Activated T-helper 2 cell treated with anti-CD3 and anti-CD28 coated beads, Interferon-gamma antibody, Interleukin-2, Interleukin-4, amounts not matched to agents 10 μg/mL and 5 μg/mL and 100 μg/mL, durations not matched to agents 14 hours and 24 hours and 36 hours (primary cell): Measurements from ENCODE around the gene CA7. TPM values are rescaled to one million over a fixed set of nuclear protein-coding genes. Genes with fewer than 3 reads are reported as not detected.
A peak's percentile ranks its signal among the peaks of the same experiment; 100 is the strongest.

Source experiments
- DNase-seq: peaks from one replicate; pipeline ENCODE4 v3.0.0; 2021; ENCODE audit warnings: low spot score
- H3K27ac Mint-ChIP-seq: one replicate; pipeline ENCODE4 v1.8.0; 2021; ENCODE audit warnings: mixed read lengths
- H3K27me3 Mint-ChIP-seq: one replicate; pipeline ENCODE4 v1.8.0; 2021; ENCODE audit warnings: low read depth, mixed read lengths
- H3K36me3 Mint-ChIP-seq: one replicate; pipeline ENCODE4 v1.8.0; 2021; ENCODE audit warnings: low read depth, mixed read lengths
- H3K4me1 Mint-ChIP-seq: one replicate; pipeline ENCODE4 v1.8.0; 2021; ENCODE audit warnings: low read depth, mixed read lengths
- H3K4me3 Mint-ChIP-seq: one replicate; pipeline ENCODE4 v1.8.0; 2021; ENCODE audit warnings: low read depth, mild to moderate bottlenecking, moderate library complexity, mixed read lengths
- H3K9me3 Mint-ChIP-seq: one replicate; pipeline ENCODE4 v1.8.0; 2021; ENCODE audit warnings: mixed read lengths
- intact Hi-C: fragments of 100-400 bp; cut with micrococcal nuclease; formaldehyde crosslinking; loops from one replicate; pipeline ENCODE4 v1.15.1; 2023
- total RNA-seq: library from RNA; stranded (reverse); gene quantifications from 2 replicates; pipeline ENCODE4 v1.2.3, GENCODE V29; 2022

Gene CA7
- total RNA-seq, 1 donor from 2014 or later: 0.59 TPM

DNA sequence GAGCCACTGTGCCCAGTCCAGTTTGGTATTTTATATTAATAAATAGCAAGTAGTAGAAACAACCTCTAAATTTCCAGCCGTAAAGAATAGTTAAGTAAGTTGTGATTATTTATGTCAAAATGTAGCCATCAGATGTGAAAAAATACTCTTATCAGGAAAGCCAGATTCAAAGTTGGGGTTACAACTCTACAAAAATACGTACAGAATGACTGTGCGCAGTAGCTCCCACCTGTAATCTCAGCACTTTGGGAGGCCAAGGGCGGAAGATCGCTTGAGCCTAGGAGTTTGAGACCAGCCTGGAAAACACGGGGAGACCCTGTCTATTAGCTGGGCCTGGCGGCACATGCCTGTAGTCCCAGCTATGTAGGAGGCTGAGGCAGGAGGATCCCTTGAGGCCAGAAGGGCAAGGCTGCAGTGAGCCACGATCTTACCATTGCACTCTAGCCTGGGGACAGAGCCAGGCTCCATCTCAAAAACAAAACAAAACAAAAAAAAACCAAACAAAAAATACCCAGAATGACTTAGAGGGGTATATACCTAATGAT is 37.8 kb downstream of the CA7 start:
- H3K27ac Mint-ChIP-seq: no peak overlapping the region
- H3K9me3 Mint-ChIP-seq: no peaks in the 10 kb centered on the region
- H3K4me1 Mint-ChIP-seq: peaks cover 42% of the 10 kb centered on the region
- H3K36me3 Mint-ChIP-seq: peaks cover 30% of the 10 kb centered on the region
- H3K4me3 Mint-ChIP-seq: peak overlapping the region; percentile 98
- no peaks in the 10 kb centered on the region for H3K27me3 Mint-ChIP-seq
- intact Hi-C loops: loop anchor here (5.0 kb wide), 1 partner anchor 45 kb away; the partner anchor contains the start of gene RRAD
- DNase-seq: no peak

DNA sequence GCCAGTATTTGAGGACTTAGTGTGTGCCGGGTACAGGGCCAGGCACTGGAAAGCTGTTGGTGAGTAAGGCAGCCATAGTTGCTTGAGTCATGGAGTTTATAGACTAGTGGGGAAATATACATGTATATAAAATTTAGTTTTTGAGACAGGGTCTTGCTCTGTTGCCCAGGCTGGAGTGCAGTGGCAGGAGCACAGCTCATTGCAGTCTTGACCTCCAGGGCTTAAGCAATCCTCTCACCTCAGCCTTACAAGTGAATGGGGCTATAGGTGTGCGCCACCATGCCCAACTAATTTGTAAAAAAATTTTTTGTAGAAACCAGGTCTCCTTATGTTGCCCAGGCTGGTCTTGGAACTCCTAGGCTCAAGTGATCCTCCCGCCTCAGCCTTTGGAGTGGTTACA is 38.5 kb downstream of the CA7 start:
- Mint-ChIP-seq H3K4me1 (peaks cover 43% of the 10 kb centered on the region), H3K36me3 (peaks cover 35% of the 10 kb centered on the region)

DNA sequence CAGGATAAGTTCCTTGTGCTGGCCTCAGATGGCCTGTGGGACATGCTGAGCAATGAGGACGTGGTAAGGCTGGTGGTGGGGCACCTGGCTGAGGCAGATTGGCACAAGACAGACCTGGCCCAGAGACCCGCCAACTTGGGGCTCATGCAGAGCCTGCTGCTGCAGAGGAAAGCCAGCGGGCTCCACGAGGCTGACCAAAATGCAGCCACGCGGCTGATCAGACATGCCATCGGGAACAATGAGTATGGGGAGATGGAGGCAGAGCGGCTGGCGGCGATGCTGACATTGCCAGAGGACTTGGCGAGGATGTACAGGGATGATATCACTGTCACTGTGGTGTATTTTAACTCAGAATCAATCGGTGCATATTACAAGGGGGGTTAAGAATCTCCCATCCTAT is 41.3 kb downstream of the CA7 start:
- no peaks in the 10 kb centered on the region for H3K9me3 Mint-ChIP-seq
- H3K4me3 Mint-ChIP-seq: no peak overlapping the region
- no peak overlapping the region for H3K27ac Mint-ChIP-seq
- peaks cover 32% of the 10 kb centered on the region for H3K4me1 Mint-ChIP-seq
- H3K27me3 Mint-ChIP-seq: no peaks in the 10 kb centered on the region
- no peak for DNase-seq
- intact Hi-C loops: no loop called here
- peaks cover 49% of the 10 kb centered on the region for H3K36me3 Mint-ChIP-seq

More for the DNA sequence above, 38.5 kb downstream of the CA7 start:
- Mint-ChIP-seq H3K9me3 (no peaks in the 10 kb centered on the region), H3K27ac (no peak overlapping the region), H3K27me3 (no peaks in the 10 kb centered on the region), H3K4me3 (no peak overlapping the region)
- no peak for DNase-seq
- intact Hi-C loops: loop anchor here (5.0 kb wide), 1 partner anchor 45 kb away; the partner anchor contains the start of gene RRAD

DNA sequence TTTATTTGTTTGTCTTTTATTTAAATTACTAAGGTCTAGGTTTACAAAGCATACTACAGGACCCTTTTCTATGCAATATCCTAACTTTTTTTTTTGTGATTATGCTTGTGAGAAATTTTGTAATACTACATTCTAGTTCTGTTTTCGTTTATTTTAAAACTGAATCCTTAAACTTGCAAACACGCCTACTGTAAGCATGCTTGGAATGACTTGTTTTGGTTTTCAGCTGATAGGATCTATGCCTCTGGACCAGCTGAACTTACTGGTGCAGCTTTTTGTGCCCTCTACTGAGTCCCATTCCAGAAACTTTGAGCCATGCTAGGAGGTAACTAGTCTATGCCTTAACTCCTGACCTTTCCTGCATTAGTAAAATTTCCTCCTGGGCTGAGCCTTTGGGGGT is 42.1 kb downstream of the CA7 start:
- H3K9me3 Mint-ChIP-seq: no peaks in the 10 kb centered on the region
- no peak for DNase-seq
- intact Hi-C loops: no loop called here
- no peak overlapping the region for H3K4me3 Mint-ChIP-seq
- H3K36me3 Mint-ChIP-seq: peaks cover 52% of the 10 kb centered on the region
- no peaks in the 10 kb centered on the region for H3K27me3 Mint-ChIP-seq
- no peak overlapping the region for H3K27ac Mint-ChIP-seq
- peaks cover 32% of the 10 kb centered on the region for H3K4me1 Mint-ChIP-seq

DNA sequence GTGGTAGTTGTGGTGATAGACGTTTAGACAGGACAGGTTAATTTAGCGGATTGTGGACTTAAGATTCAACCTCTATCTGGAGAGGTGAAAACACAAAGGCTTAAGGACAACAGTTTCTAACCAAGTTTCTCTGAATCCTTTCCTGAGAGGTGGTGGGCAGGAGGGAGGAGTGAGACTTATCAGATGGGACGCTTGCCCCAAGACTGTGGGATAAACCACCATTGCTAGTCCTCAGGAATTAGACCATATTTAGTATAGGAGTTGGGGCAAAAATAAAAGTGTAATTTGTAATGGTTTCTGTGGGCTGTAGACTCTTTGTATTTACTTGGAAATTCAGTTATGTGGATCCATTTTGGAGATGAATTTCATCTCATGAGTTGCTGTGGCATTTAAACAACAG is 42.7 kb downstream of the CA7 start:
- no peak for DNase-seq
- peaks cover 54% of the 10 kb centered on the region for H3K36me3 Mint-ChIP-seq
- H3K4me3 Mint-ChIP-seq: no peak overlapping the region
- H3K27me3 Mint-ChIP-seq: no peaks in the 10 kb centered on the region
- no peak overlapping the region for H3K27ac Mint-ChIP-seq
- intact Hi-C loops: no loop called here
- no peaks in the 10 kb centered on the region for H3K9me3 Mint-ChIP-seq
- H3K4me1 Mint-ChIP-seq: peaks cover 31% of the 10 kb centered on the region

DNA sequence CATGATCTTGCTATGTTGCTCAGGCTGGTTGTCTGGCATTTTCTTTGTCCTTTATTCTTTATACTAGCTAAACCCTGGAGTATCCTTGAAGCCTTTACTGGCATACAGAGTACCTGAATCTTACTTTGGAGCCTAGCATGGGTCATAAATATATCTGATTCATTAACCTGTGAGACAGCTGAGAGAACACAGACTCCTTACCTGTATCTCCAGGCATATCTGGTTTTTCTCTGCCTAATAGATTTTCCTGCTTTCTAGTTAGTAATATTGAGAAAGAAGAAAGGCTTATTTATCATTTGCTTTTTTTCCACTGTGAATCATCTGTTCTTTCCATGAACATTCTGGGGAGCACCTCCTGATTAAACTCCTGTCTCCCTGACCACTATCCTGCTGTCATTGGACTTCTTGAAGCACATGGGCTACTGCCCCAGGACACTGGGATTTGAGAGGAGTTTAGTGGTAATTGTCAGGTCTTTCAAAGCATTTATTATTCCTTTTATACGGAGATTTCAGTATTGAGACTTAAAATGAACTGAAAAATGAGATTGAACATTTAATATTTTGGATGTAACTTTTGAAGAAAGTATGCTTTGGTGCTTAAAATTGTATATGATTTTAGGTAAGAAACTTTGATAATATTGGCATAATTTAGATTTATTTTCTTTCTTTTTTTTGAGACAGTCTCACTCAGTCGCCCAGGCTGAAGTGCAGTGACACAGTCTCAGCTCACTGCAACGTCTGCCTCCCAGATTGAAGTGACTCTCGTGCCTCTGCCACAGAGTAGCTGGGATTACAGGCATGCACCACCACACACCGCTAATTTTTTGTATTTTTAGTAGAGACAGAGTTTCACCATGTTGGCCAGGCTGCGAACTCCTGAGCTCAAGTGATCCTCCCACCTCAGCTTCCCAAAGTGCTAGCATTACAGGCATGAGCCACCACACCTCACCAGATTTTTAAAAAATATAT is 44.7 kb downstream of the CA7 start:
- no peak overlapping the region for H3K27ac Mint-ChIP-seq
- no peak for DNase-seq
- H3K27me3 Mint-ChIP-seq: no peaks in the 10 kb centered on the region
- H3K9me3 Mint-ChIP-seq: no peaks in the 10 kb centered on the region
- peaks cover 62% of the 10 kb centered on the region for H3K36me3 Mint-ChIP-seq
- no peak overlapping the region for H3K4me3 Mint-ChIP-seq
- peaks cover 28% of the 10 kb centered on the region for H3K4me1 Mint-ChIP-seq
- intact Hi-C loops: no loop called here

DNA sequence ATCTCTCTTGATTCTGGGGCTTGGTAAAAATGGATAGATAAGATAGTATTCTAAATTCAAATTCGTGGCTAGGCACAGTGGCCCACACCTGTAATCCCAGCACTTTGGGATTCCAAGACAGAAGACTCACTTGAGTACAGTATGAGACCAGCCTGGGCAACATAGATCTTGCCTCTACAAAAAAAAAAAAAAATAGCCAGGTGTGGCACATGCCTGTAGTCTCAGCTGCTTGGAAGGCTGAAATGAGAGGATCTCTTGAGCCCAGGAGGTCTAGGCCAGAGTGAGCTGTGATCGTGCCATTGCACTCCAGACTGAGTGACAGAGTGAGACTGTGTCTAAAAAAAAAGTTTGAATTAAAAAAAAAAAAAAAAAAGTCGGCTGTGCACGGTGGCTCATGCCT is 45.4 kb downstream of the CA7 start:
- Mint-ChIP-seq H3K4me3 (no peak overlapping the region), H3K36me3 (peaks cover 56% of the 10 kb centered on the region), H3K4me1 (peaks cover 30% of the 10 kb centered on the region), H3K27ac (no peak overlapping the region), H3K9me3 (no peaks in the 10 kb centered on the region), H3K27me3 (no peaks in the 10 kb centered on the region)
- DNase-seq: no peak
- intact Hi-C loops: no loop called here

DNA sequence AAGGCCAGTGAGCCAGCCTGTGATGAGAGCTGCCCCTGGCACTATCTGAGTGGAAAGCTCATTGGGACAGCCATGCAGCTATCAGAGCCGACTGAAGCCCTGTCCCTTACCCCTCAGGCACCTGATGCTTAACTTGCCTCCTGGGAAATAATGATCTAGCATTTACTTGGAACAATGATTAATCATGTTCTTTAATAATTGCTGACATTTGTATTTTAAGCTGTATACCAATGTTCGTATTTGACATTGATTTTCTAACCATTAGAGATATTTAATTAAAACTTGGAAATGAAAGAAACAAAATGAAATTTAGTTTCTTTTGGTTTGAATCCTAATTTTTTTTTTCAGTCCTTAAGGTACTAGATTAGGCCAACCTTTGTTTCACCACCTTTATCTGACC is 46.6 kb downstream of the CA7 start:
- Mint-ChIP-seq H3K27me3 (no peaks in the 10 kb centered on the region), H3K9me3 (no peaks in the 10 kb centered on the region), H3K4me3 (no peak overlapping the region), H3K36me3 (peaks cover 44% of the 10 kb centered on the region), H3K4me1 (peaks cover 25% of the 10 kb centered on the region), H3K27ac (no peak overlapping the region)
- DNase-seq: no peak
- intact Hi-C loops: no loop called here

DNA sequence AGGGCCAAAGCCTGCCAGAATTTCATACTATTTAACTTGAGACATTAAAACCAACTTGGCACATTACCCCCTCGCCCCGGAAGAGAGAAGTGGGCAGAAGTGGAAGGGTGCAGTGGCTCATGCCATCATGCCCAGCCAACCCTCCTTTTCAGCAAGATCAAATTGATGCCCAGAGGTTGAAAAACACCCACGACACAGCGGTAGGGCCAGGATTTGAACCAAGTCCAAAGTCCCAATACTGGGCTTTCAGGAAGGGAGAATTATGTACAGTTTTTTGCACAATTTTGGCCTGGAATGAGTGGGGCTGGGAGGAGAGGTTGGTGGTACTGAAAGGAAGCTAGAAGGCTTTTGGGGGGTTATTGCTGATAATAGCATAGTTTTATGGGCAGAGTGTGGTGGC is 47.1 kb downstream of the CA7 start:
- Mint-ChIP-seq H3K27ac (no peak overlapping the region), H3K4me1 (peaks cover 25% of the 10 kb centered on the region), H3K9me3 (no peaks in the 10 kb centered on the region), H3K4me3 (no peak overlapping the region), H3K27me3 (no peaks in the 10 kb centered on the region), H3K36me3 (peaks cover 41% of the 10 kb centered on the region)
- intact Hi-C loops: no loop called here
- no peak for DNase-seq

DNA sequence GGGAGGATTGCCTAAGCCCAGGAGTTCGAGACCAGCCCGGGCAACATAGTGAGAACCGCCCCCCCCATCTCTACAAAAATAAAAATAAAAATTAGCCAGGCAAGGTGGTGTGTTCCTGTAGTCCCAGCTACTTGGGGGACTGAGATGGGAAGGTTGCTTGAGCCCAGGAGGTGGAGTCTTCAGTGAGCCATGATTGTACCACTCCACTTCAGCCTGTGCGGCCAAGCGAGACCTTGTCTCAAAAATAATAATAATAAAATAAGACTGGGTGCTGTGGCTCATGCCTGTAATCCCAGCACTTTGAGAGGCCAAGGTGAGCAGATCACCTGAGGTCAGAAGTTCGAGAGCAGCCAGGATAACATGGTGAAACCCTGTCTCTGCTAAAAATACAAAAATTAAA is 47.6 kb downstream of the CA7 start:
- Mint-ChIP-seq H3K27ac (no peak overlapping the region), H3K9me3 (no peaks in the 10 kb centered on the region), H3K36me3 (peaks cover 36% of the 10 kb centered on the region), H3K4me1 (peaks cover 21% of the 10 kb centered on the region), H3K4me3 (no peak overlapping the region), H3K27me3 (no peaks in the 10 kb centered on the region)
- intact Hi-C loops: no loop called here
- no peak for DNase-seq

DNA sequence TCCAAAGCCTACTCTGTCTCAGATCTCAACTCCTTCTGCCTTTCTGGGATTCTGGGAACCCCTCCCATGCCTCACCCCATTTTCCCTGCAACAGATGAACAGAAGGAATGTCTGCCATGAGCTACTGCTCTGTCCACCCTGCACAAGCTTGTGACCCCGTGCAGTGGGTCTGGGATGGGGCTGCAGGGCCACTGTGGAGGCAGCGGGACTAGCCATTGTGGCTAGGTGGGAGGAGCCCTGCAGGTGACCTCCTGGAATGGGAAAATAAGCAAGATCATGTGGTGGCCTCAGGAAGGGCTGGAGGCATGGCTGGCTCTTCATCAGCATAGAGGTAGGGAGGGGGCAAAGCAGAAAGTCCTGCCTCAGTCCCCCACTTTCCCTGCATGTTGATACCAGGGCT is 49.8 kb downstream of the CA7 start:
- intact Hi-C loops: no loop called here
- no peak for DNase-seq
- no peak overlapping the region for H3K27ac Mint-ChIP-seq
- no peaks in the 10 kb centered on the region for H3K9me3 Mint-ChIP-seq
- no peaks in the 10 kb centered on the region for H3K27me3 Mint-ChIP-seq
- peaks cover 9% of the 10 kb centered on the region for H3K4me1 Mint-ChIP-seq
- H3K36me3 Mint-ChIP-seq: peaks cover 18% of the 10 kb centered on the region
- no peak overlapping the region for H3K4me3 Mint-ChIP-seq

DNA sequence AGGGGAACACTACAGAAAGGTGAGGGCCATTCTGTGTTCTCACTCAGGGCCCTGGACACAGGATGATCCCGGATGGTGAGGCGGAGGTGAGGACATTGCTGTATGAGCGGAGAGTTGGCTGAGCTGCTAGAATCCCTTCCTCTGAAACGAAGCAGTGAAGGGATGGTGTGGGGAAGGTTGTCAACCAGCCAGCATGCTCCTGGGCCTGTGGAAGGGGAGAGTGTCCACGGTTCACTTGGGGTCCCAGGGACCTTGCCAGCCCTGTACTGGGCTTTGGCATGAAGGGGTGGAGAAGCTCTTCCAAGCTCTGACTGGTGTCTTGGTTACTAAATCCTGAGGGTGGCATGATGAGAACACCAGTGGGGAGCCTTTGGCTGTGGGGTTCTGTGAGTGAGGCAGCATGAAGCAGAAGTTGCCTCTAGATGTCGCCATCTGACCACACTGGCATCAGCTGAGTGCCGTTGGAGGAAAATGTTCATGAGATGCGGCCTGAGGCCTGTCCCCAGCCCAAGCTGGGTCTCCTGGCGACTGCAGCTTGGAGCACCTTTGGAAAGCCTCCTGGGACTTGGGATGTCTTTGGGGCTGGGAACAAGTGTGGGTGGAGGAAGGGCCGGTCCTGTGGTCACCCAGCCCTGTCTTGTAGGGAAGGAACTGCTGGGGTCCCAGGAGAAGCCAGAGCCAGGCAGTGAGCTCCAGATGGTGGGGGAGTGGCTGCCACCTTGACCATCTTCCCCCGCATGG is 50.9 kb downstream of the CA7 start:
- Mint-ChIP-seq H3K27me3 (no peaks in the 10 kb centered on the region), H3K36me3 (peaks cover 13% of the 10 kb centered on the region), H3K4me1 (peaks cover 9% of the 10 kb centered on the region), H3K9me3 (no peaks in the 10 kb centered on the region), H3K4me3 (no peak overlapping the region), H3K27ac (no peak overlapping the region)
- DNase-seq: peak; percentile 49
- intact Hi-C loops: loop anchor here (1.0 kb wide), 1 partner anchor 33 kb away; no protein-coding TSS in a partner anchor

DNA sequence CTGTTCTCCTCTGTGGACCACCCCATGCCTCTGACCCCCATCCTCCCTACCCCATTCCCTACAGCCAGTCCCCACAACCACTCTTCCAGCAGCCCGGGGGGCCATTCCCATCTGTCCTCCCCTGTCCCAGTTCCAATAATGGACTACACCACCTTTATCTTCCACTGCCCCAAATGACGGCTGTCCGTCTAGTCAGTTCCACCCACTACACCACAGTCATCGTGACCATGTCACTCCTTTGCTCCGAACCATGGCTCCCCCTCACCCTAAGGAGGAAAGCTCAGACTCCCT is 51.4 kb downstream of the CA7 start:
- Mint-ChIP-seq H3K9me3 (no peaks in the 10 kb centered on the region), H3K4me1 (peaks cover 9% of the 10 kb centered on the region), H3K27ac (peak overlapping the region; percentile 5), H3K27me3 (no peaks in the 10 kb centered on the region), H3K4me3 (no peak overlapping the region), H3K36me3 (peaks cover 13% of the 10 kb centered on the region)
- DNase-seq: no peak
- intact Hi-C loops: loop anchor here (1.0 kb wide), 1 partner anchor 33 kb away; no protein-coding TSS in a partner anchor
